ENCODE measurements around the gene CFAP46. TPM values are rescaled to one million over a fixed set of nuclear protein-coding genes. Genes with fewer than 3 reads are reported as not detected.

CFAP46 gene
- polyA plus RNA-seq, 1 donor from 2014 or later = 2.6 TPM

- no peaks in the 10 kb centered on the region for H3K36me3 ChIP-seq (ENCODE audit: insufficient read depth, low read length)
- no peak overlapping the region for H3K27ac ChIP-seq (ENCODE audit: low read length)
- no peaks in the 10 kb centered on the region for H3F3A ChIP-seq (ENCODE audit: insufficient read depth, low read length, poor library complexity, severe bottlenecking)
- H3K27me3 ChIP-seq (ENCODE audit: insufficient read depth, low read depth, low read length) = no peaks in the 10 kb centered on the region
- H2AFZ ChIP-seq (ENCODE audit: low read depth, low read length) = no peak overlapping the region
- H3K9me3 ChIP-seq (ENCODE audit: low read length) = no peaks in the 10 kb centered on the region
- no peaks in the 10 kb centered on the region for H3K79me2 ChIP-seq (replicated peaks; ENCODE audit: insufficient read depth, low read length)
- no peak overlapping the region for H3K4me3 ChIP-seq (ENCODE audit: low read length)
- no peak for TF ChIP-seq CTCF (IDR thresholded peaks at IDR 0.05; ENCODE audit: poor library complexity, severe bottlenecking)
- TF ChIP-seq RAD21 (conservative IDR thresholded peaks at IDR 0.05) = no peak
- no peak for TF ChIP-seq SMC3 (conservative IDR thresholded peaks at IDR 0.05; ENCODE audit: poor library complexity)
- TF ChIP-seq EP300 (conservative IDR thresholded peaks at IDR 0.05; ENCODE audit: poor library complexity, severe bottlenecking) = no peak
- TF ChIP-seq, protein P1, sequence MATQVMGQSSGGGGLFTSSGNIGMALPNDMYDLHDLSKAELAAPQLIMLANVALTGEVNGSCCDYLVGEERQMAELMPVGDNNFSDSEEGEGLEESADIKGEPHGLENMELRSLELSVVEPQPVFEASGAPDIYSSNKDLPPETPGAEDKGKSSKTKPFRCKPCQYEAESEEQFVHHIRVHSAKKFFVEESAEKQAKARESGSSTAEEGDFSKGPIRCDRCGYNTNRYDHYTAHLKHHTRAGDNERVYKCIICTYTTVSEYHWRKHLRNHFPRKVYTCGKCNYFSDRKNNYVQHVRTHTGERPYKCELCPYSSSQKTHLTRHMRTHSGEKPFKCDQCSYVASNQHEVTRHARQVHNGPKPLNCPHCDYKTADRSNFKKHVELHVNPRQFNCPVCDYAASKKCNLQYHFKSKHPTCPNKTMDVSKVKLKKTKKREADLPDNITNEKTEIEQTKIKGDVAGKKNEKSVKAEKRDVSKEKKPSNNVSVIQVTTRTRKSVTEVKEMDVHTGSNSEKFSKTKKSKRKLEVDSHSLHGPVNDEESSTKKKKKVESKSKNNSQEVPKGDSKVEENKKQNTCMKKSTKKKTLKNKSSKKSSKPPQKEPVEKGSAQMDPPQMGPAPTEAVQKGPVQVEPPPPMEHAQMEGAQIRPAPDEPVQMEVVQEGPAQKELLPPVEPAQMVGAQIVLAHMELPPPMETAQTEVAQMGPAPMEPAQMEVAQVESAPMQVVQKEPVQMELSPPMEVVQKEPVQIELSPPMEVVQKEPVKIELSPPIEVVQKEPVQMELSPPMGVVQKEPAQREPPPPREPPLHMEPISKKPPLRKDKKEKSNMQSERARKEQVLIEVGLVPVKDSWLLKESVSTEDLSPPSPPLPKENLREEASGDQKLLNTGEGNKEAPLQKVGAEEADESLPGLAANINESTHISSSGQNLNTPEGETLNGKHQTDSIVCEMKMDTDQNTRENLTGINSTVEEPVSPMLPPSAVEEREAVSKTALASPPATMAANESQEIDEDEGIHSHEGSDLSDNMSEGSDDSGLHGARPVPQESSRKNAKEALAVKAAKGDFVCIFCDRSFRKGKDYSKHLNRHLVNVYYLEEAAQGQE (IDR thresholded peaks at IDR 0.05; ENCODE audit: borderline replicate concordance) = no peak
- TF ChIP-seq EZH2 (IDR thresholded peaks at IDR 0.05; ENCODE audit: borderline replicate concordance, insufficient read depth, low read length, poor library complexity, severe bottlenecking) = no peak
- no peak for TF ChIP-seq TAF1 (IDR thresholded peaks at IDR 0.05; ENCODE audit: low read depth)
- no peak for TF ChIP-seq MXI1 (conservative IDR thresholded peaks at IDR 0.05; ENCODE audit: poor library complexity, severe bottlenecking)
- no peak for TF ChIP-seq POLR2AphosphoS5 (IDR thresholded peaks at IDR 0.05)
- H4K20me1 ChIP-seq (ENCODE audit: insufficient read depth) = no peaks in the 10 kb centered on the region
- H3K9me2 ChIP-seq (ENCODE audit: insufficient read depth, low read length) = no peaks in the 10 kb centered on the region
- no peak overlapping the region for H3K4me2 ChIP-seq (ENCODE audit: low read length)
- no peak overlapping the region for H3K9ac ChIP-seq (ENCODE audit: low read length)
Measured at GRCh38 chr10:132912225-132912712, 30.1 kb downstream of the CFAP46 start.

- Histone ChIP-seq H3K79me2 (replicated peaks; ENCODE audit: insufficient read depth, low read length) (no peaks in the 10 kb centered on the region), H3K27me3 (ENCODE audit: insufficient read depth, low read depth, low read length) (no peaks in the 10 kb centered on the region), H3K9me3 (ENCODE audit: low read length) (no peaks in the 10 kb centered on the region), H3F3A (ENCODE audit: insufficient read depth, low read length, poor library complexity, severe bottlenecking) (no peaks in the 10 kb centered on the region), H3K9ac (ENCODE audit: low read length) (no peak overlapping the region), H2AFZ (ENCODE audit: low read depth, low read length) (no peak overlapping the region), H3K9me2 (ENCODE audit: insufficient read depth, low read length) (no peaks in the 10 kb centered on the region), H3K4me2 (ENCODE audit: low read length) (no peak overlapping the region), H3K27ac (ENCODE audit: low read length) (no peak overlapping the region), H3K4me3 (ENCODE audit: low read length) (no peak overlapping the region), H3K36me3 (ENCODE audit: insufficient read depth, low read length) (no peaks in the 10 kb centered on the region), H4K20me1 (ENCODE audit: insufficient read depth) (no peaks in the 10 kb centered on the region)
- TF ChIP-seq POLR2AphosphoS5 (IDR thresholded peaks at IDR 0.05) = no peak
- TF ChIP-seq SMC3 (conservative IDR thresholded peaks at IDR 0.05; ENCODE audit: poor library complexity) = no peak
- TF ChIP-seq MXI1 (conservative IDR thresholded peaks at IDR 0.05; ENCODE audit: poor library complexity, severe bottlenecking) = no peak
- TF ChIP-seq, protein P1 (IDR thresholded peaks at IDR 0.05; ENCODE audit: borderline replicate concordance) = no peak
- TF ChIP-seq EZH2 (IDR thresholded peaks at IDR 0.05; ENCODE audit: borderline replicate concordance, insufficient read depth, low read length, poor library complexity, severe bottlenecking) = no peak
- no peak for TF ChIP-seq TAF1 (IDR thresholded peaks at IDR 0.05; ENCODE audit: low read depth)
- no peak for TF ChIP-seq EP300 (conservative IDR thresholded peaks at IDR 0.05; ENCODE audit: poor library complexity, severe bottlenecking)
Measured at GRCh38 chr10:132911786-132912097, 30.6 kb downstream of the CFAP46 start.

Data from neural cell (in vitro differentiated cells).